Measurements from ENCODE around the gene SYK. TPM values are rescaled to one million over a fixed set of nuclear protein-coding genes. Genes with fewer than 3 reads are reported as not detected.
A peak's percentile ranks its signal among the peaks of the same experiment; 100 is the strongest.

Gene SYK
- total RNA-seq, 2 donors from 2014 or later, result 25.8 to 53.0 TPM

- Mint-ChIP-seq H3K4me3 (no peak overlapping the region), H3K9me3 (no peaks in the 10 kb centered on the region), H3K36me3 (no peaks in the 10 kb centered on the region), H3K4me1 (ENCODE audit: low read depth in 2 of 2) (peaks cover 32 to 34% of the 10 kb centered on the region in 2 donors), H3K27me3 (no peaks in the 10 kb centered on the region), H3K27ac (peak overlapping the region in 1 of 2 donors; percentile 10)
- DNase-seq (ENCODE audit: low spot score), result no peak
- ATAC-seq, result no peak
Measured at GRCh38 chr9:90838098-90838497, 36.5 kb downstream of the SYK start.

GRCh38 chr9:90838581-90839154 is 37.0 kb downstream of the SYK start:
- Mint-ChIP-seq H3K36me3 (no peaks in the 10 kb centered on the region), H3K27ac (no peak overlapping the region), H3K4me3 (no peak overlapping the region), H3K27me3 (no peaks in the 10 kb centered on the region), H3K4me1 (ENCODE audit: low read depth in 2 of 2) (peaks cover 32% of the 10 kb centered on the region in 2 donors), H3K9me3 (no peaks in the 10 kb centered on the region)
- DNase-seq (ENCODE audit: low spot score) (no peak), ATAC-seq (no peak)

- ATAC-seq (no peak), DNase-seq (ENCODE audit: low spot score) (no peak)
- Mint-ChIP-seq H3K36me3 (no peaks in the 10 kb centered on the region), H3K4me3 (peak overlapping the region; percentile 4), H3K4me1 (ENCODE audit: low read depth in 2 of 2) (peaks cover 31 to 32% of the 10 kb centered on the region in 2 donors), H3K9me3 (no peaks in the 10 kb centered on the region), H3K27me3 (no peaks in the 10 kb centered on the region), H3K27ac (peak overlapping the region in 1 of 2 donors; percentile 36)
Measured at GRCh38 chr9:90839183-90839728, 37.6 kb downstream of the SYK start.

- Mint-ChIP-seq H3K36me3 (no peaks in the 10 kb centered on the region), H3K27ac (no peak overlapping the region), H3K27me3 (no peaks in the 10 kb centered on the region), H3K9me3 (no peaks in the 10 kb centered on the region), H3K4me3 (no peak overlapping the region), H3K4me1 (ENCODE audit: low read depth in 2 of 2) (peaks cover 23 to 27% of the 10 kb centered on the region in 2 donors)
- DNase-seq (ENCODE audit: low spot score) (no peak), ATAC-seq (peak in 1 of 2 donors; percentile 24)
Measured at GRCh38 chr9:90840696-90841095, 39.1 kb downstream of the SYK start.

GRCh38 chr9:90841213-90841612 is 39.6 kb downstream of the SYK start:
- no peak for ATAC-seq
- Mint-ChIP-seq H3K4me3 (no peak overlapping the region), H3K4me1 (ENCODE audit: low read depth in 2 of 2) (peaks cover 23 to 27% of the 10 kb centered on the region in 2 donors), H3K36me3 (no peaks in the 10 kb centered on the region), H3K27me3 (no peaks in the 10 kb centered on the region), H3K27ac (no peak overlapping the region), H3K9me3 (no peaks in the 10 kb centered on the region)
- no peak for DNase-seq (ENCODE audit: low spot score)

GRCh38 chr9:90841615-90842014 is 40.0 kb downstream of the SYK start:
- no peak overlapping the region for H3K27ac Mint-ChIP-seq
- DNase-seq (ENCODE audit: low spot score) (no peak), ATAC-seq (no peak)
- H3K9me3 Mint-ChIP-seq, result no peaks in the 10 kb centered on the region
- no peak overlapping the region for H3K4me3 Mint-ChIP-seq
- H3K4me1 Mint-ChIP-seq (ENCODE audit: low read depth in 2 of 2), result peaks cover 23 to 24% of the 10 kb centered on the region in 2 donors
- H3K36me3 Mint-ChIP-seq, result no peaks in the 10 kb centered on the region
- no peaks in the 10 kb centered on the region for H3K27me3 Mint-ChIP-seq

- no peaks in the 10 kb centered on the region for H3K27me3 Mint-ChIP-seq
- H3K36me3 Mint-ChIP-seq, result no peaks in the 10 kb centered on the region
- ATAC-seq (no peak), DNase-seq (ENCODE audit: low spot score) (no peak)
- no peak overlapping the region for H3K4me3 Mint-ChIP-seq
- no peak overlapping the region for H3K27ac Mint-ChIP-seq
- H3K9me3 Mint-ChIP-seq, result no peaks in the 10 kb centered on the region
- peaks cover 17 to 19% of the 10 kb centered on the region in 2 donors for H3K4me1 Mint-ChIP-seq (ENCODE audit: low read depth in 2 of 2)
Measured at GRCh38 chr9:90842176-90842777, 40.7 kb downstream of the SYK start.

GRCh38 chr9:90842996-90843395 is 41.4 kb downstream of the SYK start:
- H3K4me3 Mint-ChIP-seq, result no peak overlapping the region
- no peaks in the 10 kb centered on the region for H3K36me3 Mint-ChIP-seq
- H3K9me3 Mint-ChIP-seq, result no peaks in the 10 kb centered on the region
- DNase-seq (ENCODE audit: low spot score) (peak; percentile 75), ATAC-seq (peak; percentile 71 to 84)
- H3K27ac Mint-ChIP-seq, result no peak overlapping the region
- no peaks in the 10 kb centered on the region for H3K27me3 Mint-ChIP-seq
- peaks cover 12 to 15% of the 10 kb centered on the region in 2 donors for H3K4me1 Mint-ChIP-seq (ENCODE audit: low read depth in 2 of 2)

GRCh38 chr9:90843525-90843924 is 41.9 kb downstream of the SYK start:
- no peak for ATAC-seq
- Mint-ChIP-seq H3K27me3 (no peaks in the 10 kb centered on the region), H3K36me3 (no peaks in the 10 kb centered on the region), H3K9me3 (no peaks in the 10 kb centered on the region), H3K4me3 (no peak overlapping the region), H3K4me1 (ENCODE audit: low read depth in 2 of 2) (peaks cover 11 to 13% of the 10 kb centered on the region in 2 donors), H3K27ac (no peak overlapping the region)
- no peak for DNase-seq (ENCODE audit: low spot score)

GRCh38 chr9:90844326-90844725 is 42.7 kb downstream of the SYK start:
- Mint-ChIP-seq H3K27me3 (no peaks in the 10 kb centered on the region), H3K27ac (no peak overlapping the region), H3K4me1 (ENCODE audit: low read depth in 2 of 2) (peaks cover 7 to 9% of the 10 kb centered on the region in 2 donors), H3K4me3 (no peak overlapping the region), H3K36me3 (no peaks in the 10 kb centered on the region), H3K9me3 (no peaks in the 10 kb centered on the region)
- DNase-seq (ENCODE audit: low spot score) (no peak), ATAC-seq (no peak)

- no peak for DNase-seq (ENCODE audit: low spot score)
Measured at GRCh38 chr9:90846770-90847419, 45.3 kb downstream of the SYK start.

GRCh38 chr9:90847971-90848370 is 46.4 kb downstream of the SYK start:
- Mint-ChIP-seq H3K27ac (no peak overlapping the region), H3K9me3 (no peaks in the 10 kb centered on the region), H3K4me1 (ENCODE audit: low read depth in 2 of 2) (peaks cover 0 to 4% of the 10 kb centered on the region in 2 donors), H3K4me3 (no peak overlapping the region), H3K36me3 (no peaks in the 10 kb centered on the region), H3K27me3 (no peaks in the 10 kb centered on the region)
- ATAC-seq, result no peak
- no peak for DNase-seq (ENCODE audit: low spot score)

More at GRCh38 chr9:90846770-90847419, 45.3 kb downstream of the SYK start:
- H3K36me3 Mint-ChIP-seq, result no peaks in the 10 kb centered on the region
- no peaks in the 10 kb centered on the region for H3K27me3 Mint-ChIP-seq
- H3K4me3 Mint-ChIP-seq, result no peak overlapping the region
- H3K9me3 Mint-ChIP-seq, result no peaks in the 10 kb centered on the region
- ATAC-seq, result no peak
- H3K27ac Mint-ChIP-seq, result no peak overlapping the region
- peaks cover 0 to 4% of the 10 kb centered on the region in 2 donors for H3K4me1 Mint-ChIP-seq (ENCODE audit: low read depth in 2 of 2)

GRCh38 chr9:90848866-90849265 is 47.2 kb downstream of the SYK start:
- DNase-seq (ENCODE audit: low spot score) (no peak), ATAC-seq (no peak)
- Mint-ChIP-seq H3K4me1 (ENCODE audit: low read depth in 2 of 2) (peaks cover 0 to 4% of the 10 kb centered on the region in 2 donors), H3K9me3 (no peaks in the 10 kb centered on the region), H3K36me3 (no peaks in the 10 kb centered on the region), H3K27ac (no peak overlapping the region), H3K4me3 (no peak overlapping the region), H3K27me3 (no peaks in the 10 kb centered on the region)

GRCh38 chr9:90851444-90851843 is 49.8 kb downstream of the SYK start:
- Mint-ChIP-seq H3K27me3 (no peaks in the 10 kb centered on the region), H3K9me3 (no peaks in the 10 kb centered on the region), H3K4me1 (ENCODE audit: low read depth in 2 of 2) (peaks cover 5 to 20% of the 10 kb centered on the region in 2 donors), H3K27ac (no peak overlapping the region), H3K4me3 (no peak overlapping the region), H3K36me3 (no peaks in the 10 kb centered on the region)
- ATAC-seq, result no peak
- no peak for DNase-seq (ENCODE audit: low spot score)
